DMS114 treated with DMSO at 0.1 percent for 48 hours (cell line): Measurements from ENCODE around the gene FUZ.

Experiments used
- DNase-seq: peaks from one replicate; lab custom pipeline; 2025; ENCODE audit not compliant: unreplicated experiment; lab: John Stamatoyannopoulos, UW

FUZ gene

GRCh38 chr19:49812997-49813861 is at the start of gene FUZ:
Gene FUZ, minus strand, starts transcription at chr19:49813292. Its CDS starts 186 bp downstream, at chr19:49813106.
- DNase-seq = peak; percentile 90

- peak; percentile 14 for DNase-seq
These were observed 49.5 kb upstream of the FUZ start for GRCh38 chr19:49862391-49863253.

DNA sequence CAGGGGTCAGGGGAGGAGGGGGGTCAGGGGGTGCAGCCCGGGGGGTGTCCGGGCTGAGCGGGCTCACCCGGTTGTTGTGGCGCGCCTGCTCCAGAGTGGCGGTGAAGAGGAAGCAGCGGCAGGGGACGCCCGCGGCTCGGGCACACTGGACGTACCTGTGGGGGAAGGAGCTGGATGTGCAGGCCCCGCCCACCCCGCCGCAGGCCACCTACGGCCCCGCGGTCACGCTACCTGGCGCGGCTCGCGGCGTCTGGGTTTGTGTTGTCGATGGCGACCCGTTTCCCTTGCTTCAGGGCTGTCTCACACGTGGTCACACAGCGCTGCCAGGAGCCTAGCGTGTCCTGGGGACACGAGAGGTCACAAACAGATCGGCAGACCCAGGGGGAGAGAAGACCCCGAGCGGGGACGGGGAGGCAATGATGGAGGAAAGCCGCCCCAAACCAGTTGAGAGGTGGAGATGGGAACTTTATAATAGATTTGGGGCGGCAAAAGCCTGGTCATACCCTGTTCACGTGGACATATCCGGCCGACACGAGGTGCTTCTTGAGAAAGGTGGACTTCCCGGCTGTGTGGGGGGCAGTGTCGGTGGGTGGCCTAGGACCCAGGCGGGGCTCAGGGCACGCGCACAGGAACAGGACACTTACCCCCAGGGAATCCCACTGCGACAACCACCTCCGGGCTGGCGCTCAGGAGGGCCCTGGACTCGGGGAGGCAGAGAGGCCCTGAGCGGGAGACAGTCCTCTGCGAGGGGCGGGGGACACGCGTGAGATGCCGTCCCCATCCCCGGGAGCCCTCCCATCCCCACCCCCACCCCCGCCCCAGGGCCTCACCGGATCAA is 48.7 kb upstream of the FUZ start:
- no peak for DNase-seq

GRCh38 chr19:49861107-49861506 is 48.0 kb upstream of the FUZ start:
- no peak for DNase-seq

GRCh38 chr19:49860336-49861102 is 47.4 kb upstream of the FUZ start:
- no peak for DNase-seq

GRCh38 chr19:49859682-49860335 is 46.7 kb upstream of the FUZ start:
- DNase-seq = no peak

DNA sequence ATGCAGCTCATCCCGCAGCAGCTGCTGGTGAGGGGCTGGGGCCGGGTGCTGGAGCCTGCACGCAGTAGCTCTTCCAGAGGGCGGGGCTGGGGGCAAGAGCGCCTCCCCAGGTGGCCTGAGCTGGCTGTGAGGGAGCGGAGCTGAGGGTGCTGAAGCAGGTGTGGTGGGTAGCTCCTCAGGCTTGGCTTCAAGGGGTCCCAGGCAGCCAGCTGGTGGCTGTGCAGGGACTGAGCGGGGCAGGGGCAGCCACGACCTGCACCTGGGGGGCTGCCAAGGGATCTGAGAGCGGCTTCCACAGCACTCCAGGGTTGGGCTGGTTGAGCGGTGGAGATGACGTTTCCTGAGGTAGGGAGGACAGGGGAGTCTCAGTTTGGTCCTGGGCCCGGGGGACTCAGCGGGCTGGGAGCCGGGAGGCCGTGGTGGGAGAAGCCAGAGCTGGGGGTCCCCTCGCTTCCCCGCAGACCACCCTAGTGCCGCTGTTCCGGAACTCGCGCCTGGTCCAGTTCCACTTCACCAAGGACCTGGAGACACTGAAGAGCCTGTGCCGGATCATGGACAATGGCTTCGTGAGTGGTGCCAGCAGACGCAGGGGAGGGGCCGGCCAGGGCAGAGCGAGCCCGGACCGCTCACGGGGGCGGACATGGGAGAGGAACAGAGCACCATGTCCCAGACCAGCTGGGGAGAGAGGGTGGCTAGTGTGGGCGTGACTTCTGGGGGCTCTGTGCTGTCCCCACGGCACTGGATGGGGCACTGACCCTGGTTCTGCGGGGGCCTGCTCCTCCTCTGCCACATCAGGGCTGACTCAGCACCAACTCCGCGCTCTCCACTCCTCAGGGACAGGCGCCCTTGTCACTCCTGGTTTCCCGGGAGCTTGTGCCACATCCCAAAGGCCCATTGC is 45.2 kb upstream of the FUZ start:
- no peak for DNase-seq

DNA sequence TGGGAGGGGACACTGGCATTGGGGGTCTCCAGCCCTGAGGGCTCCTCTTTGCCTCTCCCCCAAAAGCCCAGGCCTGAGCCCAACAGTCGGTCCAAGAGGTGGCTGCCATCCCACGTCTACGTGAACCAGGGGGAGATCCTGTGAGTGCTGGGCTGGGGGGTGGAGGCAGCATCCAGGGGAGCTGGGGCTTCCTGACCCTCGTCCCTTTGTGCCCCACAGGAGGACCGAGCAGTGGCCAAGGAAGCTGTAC is 44.7 kb upstream of the FUZ start:
- no peak for DNase-seq

GRCh38 chr19:49857061-49857837 is 44.2 kb upstream of the FUZ start:
- DNase-seq = no peak

DNA sequence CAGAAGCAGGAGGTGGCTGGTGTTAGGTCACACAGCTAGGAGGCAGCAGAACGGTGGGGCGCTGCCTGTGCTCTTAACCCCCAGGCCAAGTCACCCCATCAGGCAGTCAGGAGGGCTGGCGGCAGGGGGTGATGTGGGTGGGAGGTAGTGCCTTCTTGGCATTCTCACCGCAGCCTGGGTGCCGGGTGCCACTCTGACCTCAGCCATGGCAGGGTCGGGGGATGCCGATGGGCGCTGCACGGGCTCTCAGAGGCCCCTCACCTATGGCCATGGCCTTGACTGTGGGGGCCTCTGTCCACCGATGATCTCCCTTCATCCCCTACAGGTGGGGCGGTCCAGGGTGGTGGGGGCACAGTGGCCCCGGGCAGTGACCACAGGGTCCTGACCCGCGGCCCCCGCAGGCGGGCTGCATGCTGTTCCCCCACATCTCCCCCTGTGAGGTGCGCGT is 43.5 kb upstream of the FUZ start:
- no peak for DNase-seq

- no peak for DNase-seq
These were observed 42.8 kb upstream of the FUZ start for GRCh38 chr19:49855676-49856573.

- DNase-seq = no peak
These were observed 42.2 kb upstream of the FUZ start for GRCh38 chr19:49855277-49855675.

- no peak for DNase-seq
These were observed 41.5 kb upstream of the FUZ start for GRCh38 chr19:49854378-49855263.

DNA sequence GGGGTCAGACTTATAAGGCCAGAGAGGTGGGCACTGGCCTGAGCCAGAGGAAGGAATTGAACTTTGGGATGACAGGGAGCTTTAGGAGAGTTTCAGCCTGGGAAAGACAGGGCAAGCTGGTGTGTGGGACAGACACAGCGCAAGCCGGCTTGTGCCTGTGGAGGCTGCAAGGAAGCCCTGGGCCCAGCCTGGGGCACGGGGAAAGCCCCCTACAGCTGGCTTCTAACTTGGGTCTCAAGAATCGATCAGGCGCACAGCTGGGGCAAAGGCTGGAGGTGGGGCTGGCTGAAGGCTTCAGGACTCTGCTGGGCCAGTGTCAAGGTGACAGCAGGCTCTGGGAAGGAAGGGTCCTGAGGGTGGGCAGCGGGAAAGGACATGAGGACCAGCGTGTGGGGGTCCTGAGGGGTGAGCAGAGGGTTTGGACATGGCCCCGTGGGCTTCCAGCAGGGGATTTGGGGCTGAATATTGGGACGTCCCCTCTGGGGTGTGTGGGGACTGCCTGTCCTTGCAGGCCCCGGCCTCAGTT is 40.8 kb upstream of the FUZ start:
- DNase-seq = no peak

- DNase-seq = no peak
These were observed 39.6 kb upstream of the FUZ start for GRCh38 chr19:49852631-49853126.
